Type B pancreatic cell (in vitro differentiated cells): Measurements from ENCODE around the gene LARGE1. TPM values are rescaled to one million over a fixed set of nuclear protein-coding genes. Genes with fewer than 3 reads are reported as not detected.

ENCODE experiments used
- DNase-seq: peaks from one replicate; pipeline ENCODE4 v3.0.0; 2021; ENCODE audit warnings: mixed read lengths; ENCODE audit not compliant: unreplicated experiment; ENCODE audit errors: extremely low spot score
- H3K27ac Mint-ChIP-seq: 2 replicates; pipeline ENCODE4 v1.8.0; 2021; ENCODE audit warnings: mild to moderate bottlenecking, mixed read lengths
- H3K27me3 Mint-ChIP-seq: 2 replicates; pipeline ENCODE4 v1.8.0; 2021; ENCODE audit warnings: mixed read lengths
- H3K36me3 Mint-ChIP-seq: 2 replicates; pipeline ENCODE4 v1.8.0; 2021; ENCODE audit warnings: mixed read lengths
- H3K4me1 Mint-ChIP-seq: one replicate; pipeline ENCODE4 v1.8.0; 2021; ENCODE audit warnings: mixed read lengths; ENCODE audit not compliant: unreplicated experiment
- H3K4me3 Mint-ChIP-seq: 2 replicates; pipeline ENCODE4 v1.8.0; 2021; ENCODE audit warnings: mild to moderate bottlenecking, mixed read lengths
- H3K9me3 Mint-ChIP-seq: 2 replicates; pipeline ENCODE4 v1.8.0; 2021; ENCODE audit warnings: mixed read lengths
- total RNA-seq: library from RNA; stranded (reverse); gene quantifications from 2 replicates; pipeline ENCODE4 v1.2.1, GENCODE V29; 2021; ENCODE audit warnings: low replicate concordance
- TF ChIP-seq, protein P1 (sequence below): fragments of 200-600 bp; sonication (generic); conservative IDR thresholded peaks from 2 replicates; pipeline ENCODE4 v1.5.0; 2021; ENCODE audit warnings: antibody characterized with exemption, mild to moderate bottlenecking

LARGE1 gene
- total RNA-seq, 1 donor from 2014 or later, result 96.6 TPM

DNA sequence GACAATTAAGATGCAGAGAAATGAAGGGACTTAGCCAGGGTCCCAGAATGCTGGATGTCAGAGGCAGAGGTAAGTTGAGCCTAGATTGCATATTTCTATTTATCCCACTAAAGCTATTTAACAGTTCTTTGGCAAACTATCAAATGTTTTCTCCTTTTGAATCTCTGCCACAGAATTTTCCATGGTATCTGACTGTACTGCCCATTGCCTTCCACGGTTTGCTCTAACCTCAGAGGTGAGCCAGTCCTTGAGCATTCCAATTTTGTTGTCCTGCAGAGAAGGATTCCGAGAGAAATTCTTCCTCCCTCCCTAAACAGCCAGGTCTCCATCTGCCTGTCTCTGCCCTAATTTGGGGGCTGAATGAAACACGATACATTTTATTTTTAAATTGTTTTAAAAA, 493.8 kb downstream of the LARGE1 start:
- peaks cover 12% of the 10 kb centered on the region for H3K4me1 Mint-ChIP-seq
- DNase-seq, result no peak
- TF ChIP-seq, protein P1, sequence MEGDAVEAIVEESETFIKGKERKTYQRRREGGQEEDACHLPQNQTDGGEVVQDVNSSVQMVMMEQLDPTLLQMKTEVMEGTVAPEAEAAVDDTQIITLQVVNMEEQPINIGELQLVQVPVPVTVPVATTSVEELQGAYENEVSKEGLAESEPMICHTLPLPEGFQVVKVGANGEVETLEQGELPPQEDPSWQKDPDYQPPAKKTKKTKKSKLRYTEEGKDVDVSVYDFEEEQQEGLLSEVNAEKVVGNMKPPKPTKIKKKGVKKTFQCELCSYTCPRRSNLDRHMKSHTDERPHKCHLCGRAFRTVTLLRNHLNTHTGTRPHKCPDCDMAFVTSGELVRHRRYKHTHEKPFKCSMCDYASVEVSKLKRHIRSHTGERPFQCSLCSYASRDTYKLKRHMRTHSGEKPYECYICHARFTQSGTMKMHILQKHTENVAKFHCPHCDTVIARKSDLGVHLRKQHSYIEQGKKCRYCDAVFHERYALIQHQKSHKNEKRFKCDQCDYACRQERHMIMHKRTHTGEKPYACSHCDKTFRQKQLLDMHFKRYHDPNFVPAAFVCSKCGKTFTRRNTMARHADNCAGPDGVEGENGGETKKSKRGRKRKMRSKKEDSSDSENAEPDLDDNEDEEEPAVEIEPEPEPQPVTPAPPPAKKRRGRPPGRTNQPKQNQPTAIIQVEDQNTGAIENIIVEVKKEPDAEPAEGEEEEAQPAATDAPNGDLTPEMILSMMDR, result no peak
- H3K27me3 Mint-ChIP-seq, result no peaks in the 10 kb centered on the region
- no peak overlapping the region for H3K27ac Mint-ChIP-seq
- no peak overlapping the region for H3K4me3 Mint-ChIP-seq
- H3K36me3 Mint-ChIP-seq, result peaks cover 50% of the 10 kb centered on the region
- no peaks in the 10 kb centered on the region for H3K9me3 Mint-ChIP-seq

DNA sequence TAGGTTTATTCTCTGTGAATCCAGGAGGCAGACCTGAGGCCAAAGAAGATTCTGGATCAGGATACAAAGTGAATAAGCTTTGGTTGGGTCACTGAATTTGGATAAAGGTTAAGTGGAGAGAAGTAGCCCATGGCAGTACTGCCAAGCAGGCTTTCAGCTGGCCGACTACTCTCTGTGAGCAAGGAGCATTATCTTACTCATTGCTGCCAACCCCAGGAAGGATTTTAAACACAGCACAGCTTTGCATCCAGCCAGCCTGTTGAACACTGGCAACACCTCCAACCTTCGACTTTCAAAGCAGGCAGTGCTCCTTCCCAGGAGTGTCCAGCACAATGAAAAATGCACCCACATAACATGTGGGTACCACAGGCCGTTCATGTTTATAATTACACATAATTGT, 498.4 kb downstream of the LARGE1 start:
- Mint-ChIP-seq H3K9me3 (no peaks in the 10 kb centered on the region), H3K27ac (no peak overlapping the region), H3K4me1 (peaks cover 7% of the 10 kb centered on the region), H3K4me3 (no peak overlapping the region), H3K36me3 (peaks cover 45% of the 10 kb centered on the region), H3K27me3 (no peaks in the 10 kb centered on the region)
- TF ChIP-seq, protein P1, result no peak
- DNase-seq, result no peak

DNA sequence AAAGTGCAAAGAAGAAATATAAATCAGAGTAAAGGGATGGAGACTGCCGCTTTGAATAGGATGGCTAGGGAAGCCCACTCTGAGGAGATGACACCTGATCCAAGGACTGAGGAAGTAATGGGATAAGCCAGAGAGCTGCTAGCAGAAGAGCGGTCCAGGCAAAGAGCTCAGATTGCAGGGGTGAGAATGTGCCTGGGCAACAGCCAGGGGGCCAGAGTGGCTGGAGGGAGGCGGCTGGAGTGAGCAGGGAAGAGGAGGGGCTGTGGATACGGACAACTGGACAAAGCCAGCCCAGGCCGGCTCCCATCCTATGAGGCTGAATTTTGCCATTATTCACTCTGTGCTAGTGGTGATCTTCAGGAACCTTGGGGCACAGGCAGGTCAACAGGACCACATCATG, 501.8 kb downstream of the LARGE1 start:
- TF ChIP-seq, protein P1, result no peak
- Mint-ChIP-seq H3K36me3 (peaks cover 45% of the 10 kb centered on the region), H3K4me1 (no peaks in the 10 kb centered on the region), H3K9me3 (no peaks in the 10 kb centered on the region), H3K4me3 (no peak overlapping the region), H3K27ac (peak overlapping the region; percentile 1), H3K27me3 (no peaks in the 10 kb centered on the region)
- no peak for DNase-seq

DNA sequence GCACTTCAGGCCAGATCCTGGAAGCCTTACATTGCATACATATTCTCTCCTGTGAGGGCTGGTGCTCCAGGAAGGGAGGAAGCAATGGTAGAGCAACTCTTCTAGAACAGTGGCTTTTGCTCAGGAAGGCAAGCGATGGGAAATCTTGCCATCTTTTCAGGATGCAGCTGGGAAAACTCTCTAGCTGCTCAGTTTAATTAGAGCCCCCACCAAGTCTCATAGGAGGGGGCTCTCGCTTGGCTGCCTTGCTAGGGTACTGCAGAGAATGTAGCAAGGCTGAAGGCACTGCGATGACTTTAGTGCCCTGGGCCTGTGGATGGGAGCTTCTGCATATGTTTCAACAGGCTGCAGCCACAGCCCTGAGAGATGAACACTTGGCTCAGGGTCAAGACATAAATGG, 504.9 kb downstream of the LARGE1 start:
- TF ChIP-seq, protein P1, result no peak
- H3K4me1 Mint-ChIP-seq, result no peaks in the 10 kb centered on the region
- H3K4me3 Mint-ChIP-seq, result no peak overlapping the region
- peaks cover 33% of the 10 kb centered on the region for H3K36me3 Mint-ChIP-seq
- H3K27me3 Mint-ChIP-seq, result no peaks in the 10 kb centered on the region
- no peaks in the 10 kb centered on the region for H3K9me3 Mint-ChIP-seq
- no peak for DNase-seq
- no peak overlapping the region for H3K27ac Mint-ChIP-seq

DNA sequence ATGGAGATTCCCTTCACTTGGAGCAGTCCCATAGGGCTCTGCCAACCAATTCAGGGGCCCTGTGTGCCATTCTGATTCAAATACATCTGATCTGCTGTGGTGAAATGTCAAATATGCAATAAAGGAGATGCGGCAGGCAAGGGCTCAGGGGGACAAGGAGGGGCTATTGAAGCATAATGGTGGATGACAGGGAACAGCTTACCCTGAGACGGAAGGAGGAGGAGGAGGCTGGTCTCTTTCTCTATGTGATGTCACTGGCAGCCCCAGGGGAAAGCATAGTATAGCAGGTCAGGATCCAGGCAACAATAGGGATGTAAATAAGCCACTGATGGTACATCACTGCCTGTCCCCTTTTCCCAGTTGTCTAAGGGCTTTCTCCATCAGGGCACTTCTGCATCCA, 511.2 kb downstream of the LARGE1 start:
- no peaks in the 10 kb centered on the region for H3K9me3 Mint-ChIP-seq
- H3K27ac Mint-ChIP-seq, result no peak overlapping the region
- H3K36me3 Mint-ChIP-seq, result peaks cover 18% of the 10 kb centered on the region
- peaks cover 9% of the 10 kb centered on the region for H3K4me1 Mint-ChIP-seq
- no peaks in the 10 kb centered on the region for H3K27me3 Mint-ChIP-seq
- TF ChIP-seq, protein P1, result no peak
- no peak overlapping the region for H3K4me3 Mint-ChIP-seq
- DNase-seq, result no peak

DNA sequence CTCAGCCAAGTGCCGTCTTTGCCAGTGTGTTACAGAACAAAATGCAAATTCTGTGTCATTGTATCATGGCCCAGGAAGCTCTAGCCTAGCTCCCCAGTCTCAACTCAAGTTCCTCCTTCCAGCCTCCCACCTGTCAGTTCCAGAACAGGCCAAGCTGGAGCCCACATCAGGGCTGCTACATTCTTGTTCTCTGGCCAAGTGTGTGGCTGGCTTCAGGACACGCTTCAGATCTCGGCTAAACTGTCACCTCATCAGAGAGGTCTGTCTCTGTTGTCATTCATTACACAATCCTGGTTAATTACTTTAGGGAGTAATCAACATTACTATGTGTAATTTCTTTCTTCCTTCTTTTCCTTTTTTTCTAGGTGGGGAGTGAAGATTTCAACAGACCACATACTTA, 515.1 kb downstream of the LARGE1 start:
- H3K27ac Mint-ChIP-seq, result no peak overlapping the region
- no peak overlapping the region for H3K4me3 Mint-ChIP-seq
- peaks cover 13% of the 10 kb centered on the region for H3K4me1 Mint-ChIP-seq
- peaks cover 17% of the 10 kb centered on the region for H3K36me3 Mint-ChIP-seq
- no peaks in the 10 kb centered on the region for H3K27me3 Mint-ChIP-seq
- DNase-seq, result no peak
- H3K9me3 Mint-ChIP-seq, result no peaks in the 10 kb centered on the region
- TF ChIP-seq, protein P1, result no peak
